SK-N-SH (cell line): ENCODE measurements around the gene EML5. TPM values are rescaled to one million over a fixed set of nuclear protein-coding genes. Genes with fewer than 3 reads are reported as not detected.

Source experiments
- CTCF ChIA-PET: fragments of 300-600, 350-600 bp; formaldehyde crosslinking; extraction: SDS; loops from one replicate; lab custom pipeline; 2021; lab: Yijun Ruan, JAX
- POLR2A ChIA-PET: fragments of 350-600 bp; sonication (Branson Sonifier 250); formaldehyde crosslinking; extraction: SDS; loops from one replicate; lab custom pipeline; 2020; ENCODE audit warnings: antibody characterized with exemption, inconsistent platforms; lab: Yijun Ruan, JAX
- DNase-seq: peaks from one replicate; pipeline ENCODE4 v3.0.0; 2012
- H2AFZ ChIP-seq: fragments of 200-600 bp; sonication (generic); 2 replicates; pipeline ENCODE4 v1.8.1; 2016; ENCODE audit warnings: antibody characterized with exemption, mild to moderate bottlenecking, low read depth
- H3F3A ChIP-seq: fragments of 200-600 bp; sonication (generic); replicated peaks from 2 replicates; pipeline ENCODE3; 2016; ENCODE audit warnings: antibody characterized with exemption, mild to moderate bottlenecking; ENCODE audit not compliant: insufficient read depth
- H3K27ac ChIP-seq, 2 experiments: fragments of 200-500 bp in 1 of 2; fragments of 200-600 bp in 1 of 2; sonication (Bioruptor generic) in 1 of 2; sonication (generic), shearing (Covaris generic) in 1 of 2; 2 replicates each; pipeline versions ENCODE4 v1.5.1 to v1.6.1; 2014 to 2016; ENCODE audit warnings: low read depth in 2 of 2, inconsistent platforms in 1 of 2, low read length in 1 of 2, mild to moderate bottlenecking in 1 of 2, mixed read lengths in 1 of 2
- H3K27me3 ChIP-seq: fragments of 200-600 bp; sonication (generic), shearing (Covaris generic); 2 replicates; pipeline ENCODE4 v1.6.1; 2016; ENCODE audit warnings: mixed run types; ENCODE audit not compliant: insufficient read depth
- H3K36me3 ChIP-seq, 2 experiments: fragments of 200-500 bp in 1 of 2; fragments of 200-600 bp in 1 of 2; sonication (Bioruptor generic) in 1 of 2; sonication (generic) in 1 of 2; replicated peaks in 1 of 2; 2 replicates each; pipeline versions ENCODE3 to v1.5.1; 2014 to 2016; ENCODE audit warnings: low read length in 1 of 2, mild to moderate bottlenecking in 1 of 2; ENCODE audit not compliant: insufficient read depth in 2 of 2, control insufficient read depth in 1 of 2
- H3K4me1 ChIP-seq, 2 experiments: fragments of 200-500 bp in 1 of 2; fragments of 200-600 bp in 1 of 2; sonication (Bioruptor generic) in 1 of 2; sonication (generic), shearing (Covaris generic) in 1 of 2; 2 replicates each; pipeline versions ENCODE4 v1.5.1 to v1.6.1; 2014 to 2016; ENCODE audit warnings: low read depth in 1 of 2, low read length in 1 of 2, mixed run types in 1 of 2; ENCODE audit not compliant: insufficient read depth in 2 of 2, control insufficient read depth in 1 of 2
- H3K4me2 ChIP-seq: fragments of 200-600 bp; sonication (generic), shearing (Covaris generic); 2 replicates; pipeline ENCODE4 v1.6.1; 2017; ENCODE audit warnings: mixed run types
- H3K4me3 ChIP-seq, 2 experiments: fragments of 200-500 bp in 1 of 2; fragments of 200-600 bp in 1 of 2; sonication (Bioruptor generic) in 1 of 2; sonication (generic), shearing (Covaris generic) in 1 of 2; 2 replicates each; pipeline versions ENCODE4 v1.5.1 to v1.8.1; 2014 to 2016; ENCODE audit warnings: low read depth in 2 of 2, inconsistent platforms in 1 of 2, low read length in 1 of 2, mild to moderate bottlenecking in 1 of 2, mixed read lengths in 1 of 2, moderate library complexity in 1 of 2
- H3K79me2 ChIP-seq: fragments of 200-600 bp; sonication (generic); 2 replicates; pipeline ENCODE4 v1.8.1; 2017; ENCODE audit warnings: mild to moderate bottlenecking; ENCODE audit not compliant: insufficient read depth
- H3K9ac ChIP-seq: fragments of 200-600 bp; sonication (generic); 2 replicates; pipeline ENCODE4 v1.6.1; 2017; ENCODE audit warnings: mixed run types
- H3K9me2 ChIP-seq: fragments of 200-600 bp; sonication (generic); 2 replicates; pipeline ENCODE4 v1.6.1; 2017; ENCODE audit warnings: mixed run types
- H3K9me3 ChIP-seq: fragments of 200-600 bp; sonication (generic); 2 replicates; pipeline ENCODE4 v1.6.1; 2017; ENCODE audit warnings: mixed run types, mild to moderate bottlenecking, moderate library complexity
- H4K20me1 ChIP-seq: fragments of 200-600 bp; sonication (generic); 2 replicates; pipeline ENCODE4 v1.6.1; 2017; ENCODE audit warnings: mild to moderate bottlenecking, mixed run types; ENCODE audit not compliant: insufficient read depth
- ELF1 ChIP-seq: IDR thresholded peaks from 2 replicates; pipeline ENCODE4 v1.4.0; 2012
- EP300 ChIP-seq, 2 experiments: IDR thresholded peaks; 2 replicates each; pipeline versions ENCODE4 v1.4.0 to v1.6.1; 2012; ENCODE audit warnings: borderline replicate concordance in 1 of 2, low read depth in 1 of 2, low read length in 1 of 2
- FOSL2 ChIP-seq: IDR thresholded peaks from 2 replicates; pipeline ENCODE4 v1.4.0; 2012; ENCODE audit warnings: low read depth, mild to moderate bottlenecking, moderate library complexity, borderline replicate concordance
- FOXM1 ChIP-seq: IDR thresholded peaks from 2 replicates; pipeline ENCODE4 v1.4.0; 2012; ENCODE audit warnings: low read depth, mild to moderate bottlenecking
- GABPA ChIP-seq: IDR thresholded peaks from 2 replicates; pipeline ENCODE4 v1.4.0; 2012; ENCODE audit warnings: low read depth, mild to moderate bottlenecking
- GATA2 ChIP-seq: sonication (generic); formaldehyde crosslinking; IDR thresholded peaks from 2 replicates; pipeline ENCODE4 v1.5.0; 2020; ENCODE audit warnings: mild to moderate bottlenecking, missing genetic modification reagents
- MEF2A ChIP-seq: IDR thresholded peaks from 2 replicates; pipeline ENCODE4 v1.4.0; 2012; ENCODE audit warnings: low read depth, borderline replicate concordance
- NRF1 ChIP-seq: IDR thresholded peaks from 2 replicates; pipeline ENCODE4 v1.6.1; 2012; ENCODE audit warnings: low read depth, mild to moderate bottlenecking, low read length
- RAD21 ChIP-seq: IDR thresholded peaks from 2 replicates; pipeline ENCODE4 v1.6.1; 2012; ENCODE audit warnings: mild to moderate bottlenecking, low read length
- RFX5 ChIP-seq: IDR thresholded peaks from 2 replicates; pipeline ENCODE4 v1.6.1; 2012; ENCODE audit warnings: mild to moderate bottlenecking, improper control_type of control experiment, low read length
- SIN3A ChIP-seq: IDR thresholded peaks from 2 replicates; pipeline ENCODE4 v1.6.1; 2012; ENCODE audit warnings: low read depth, mild to moderate bottlenecking, low read length, moderate library complexity, borderline replicate concordance
- TAF1 ChIP-seq: IDR thresholded peaks from 2 replicates; pipeline ENCODE4 v1.6.1; 2012; ENCODE audit warnings: low read depth, mild to moderate bottlenecking, low read length, moderate library complexity, borderline replicate concordance
- TCF12 ChIP-seq: IDR thresholded peaks from 2 replicates; pipeline ENCODE4 v1.4.0; 2012
- polyA plus RNA-seq, 3 experiments: library from polyadenylated mRNA; depleted of rRNA; stranded (reverse); fragments of >200 nt; gene quantifications; 2 replicates each; pipeline ENCODE4 v1.2.3, GENCODE V29; 2012
- TF ChIP-seq, protein P1 (sequence below): IDR thresholded peaks from 2 replicates; pipeline ENCODE4 v1.4.0; 2012; ENCODE audit warnings: low read depth, borderline replicate concordance
- TF ChIP-seq, protein P2 (sequence below): IDR thresholded peaks from 2 replicates; pipeline ENCODE4 v1.4.0; 2012; ENCODE audit warnings: low read depth, borderline replicate concordance
- TF ChIP-seq, protein P3 (sequence below): IDR thresholded peaks from 2 replicates; pipeline ENCODE4 v1.4.0; 2012; ENCODE audit warnings: low read depth
- TF ChIP-seq, protein P4 (sequence below): fragments of 200-600 bp; sonication (generic); IDR thresholded peaks from 2 replicates; pipeline ENCODE4 v1.6.1; 2017; ENCODE audit warnings: antibody characterized with exemption, mild to moderate bottlenecking, moderate library complexity

EML5 gene
- polyA plus RNA-seq, 1 of the 3 experiments (the other 2 are of a cell fraction), result 0.23 TPM

DNA sequence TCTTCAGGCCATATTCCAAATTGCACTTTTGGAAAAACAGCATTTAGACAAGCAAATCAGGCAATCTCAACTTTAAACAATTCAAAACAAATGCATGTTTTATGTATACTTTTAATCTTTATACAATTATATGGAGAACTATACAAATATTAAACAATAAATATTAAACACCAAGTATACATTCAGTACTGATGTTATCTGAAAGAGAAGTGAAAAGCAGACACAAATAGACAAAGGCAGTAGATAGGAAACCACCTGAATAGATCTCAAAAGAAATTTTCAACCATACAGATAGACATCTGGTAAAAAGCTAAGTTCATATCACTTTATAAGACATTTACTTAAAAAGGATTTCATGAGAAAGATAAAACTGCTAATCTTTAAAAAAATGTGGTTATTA lies 164.7 kb downstream of the EML5 start:
- H3K4me1 ChIP-seq, result no peaks in the 10 kb centered on the region
- peaks cover 0 to 10% of the 10 kb centered on the region in 2 experiments for H3K36me3 ChIP-seq
- H3F3A ChIP-seq, result no peaks in the 10 kb centered on the region
- H3K9me2 ChIP-seq, result no peaks in the 10 kb centered on the region
- TF ChIP-seq, protein P1, sequence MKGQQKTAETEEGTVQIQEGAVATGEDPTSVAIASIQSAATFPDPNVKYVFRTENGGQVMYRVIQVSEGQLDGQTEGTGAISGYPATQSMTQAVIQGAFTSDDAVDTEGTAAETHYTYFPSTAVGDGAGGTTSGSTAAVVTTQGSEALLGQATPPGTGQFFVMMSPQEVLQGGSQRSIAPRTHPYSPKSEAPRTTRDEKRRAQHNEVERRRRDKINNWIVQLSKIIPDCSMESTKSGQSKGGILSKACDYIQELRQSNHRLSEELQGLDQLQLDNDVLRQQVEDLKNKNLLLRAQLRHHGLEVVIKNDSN, result no peak
- TF ChIP-seq, protein P2, sequence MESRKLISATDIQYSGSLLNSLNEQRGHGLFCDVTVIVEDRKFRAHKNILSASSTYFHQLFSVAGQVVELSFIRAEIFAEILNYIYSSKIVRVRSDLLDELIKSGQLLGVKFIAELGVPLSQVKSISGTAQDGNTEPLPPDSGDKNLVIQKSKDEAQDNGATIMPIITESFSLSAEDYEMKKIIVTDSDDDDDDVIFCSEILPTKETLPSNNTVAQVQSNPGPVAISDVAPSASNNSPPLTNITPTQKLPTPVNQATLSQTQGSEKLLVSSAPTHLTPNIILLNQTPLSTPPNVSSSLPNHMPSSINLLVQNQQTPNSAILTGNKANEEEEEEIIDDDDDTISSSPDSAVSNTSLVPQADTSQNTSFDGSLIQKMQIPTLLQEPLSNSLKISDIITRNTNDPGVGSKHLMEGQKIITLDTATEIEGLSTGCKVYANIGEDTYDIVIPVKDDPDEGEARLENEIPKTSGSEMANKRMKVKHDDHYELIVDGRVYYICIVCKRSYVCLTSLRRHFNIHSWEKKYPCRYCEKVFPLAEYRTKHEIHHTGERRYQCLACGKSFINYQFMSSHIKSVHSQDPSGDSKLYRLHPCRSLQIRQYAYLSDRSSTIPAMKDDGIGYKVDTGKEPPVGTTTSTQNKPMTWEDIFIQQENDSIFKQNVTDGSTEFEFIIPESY, result no peak
- TF ChIP-seq SIN3A, result no peak
- no peak for TF ChIP-seq FOSL2
- TF ChIP-seq FOXM1, result no peak
- no peak for TF ChIP-seq TAF1
- TF ChIP-seq ELF1, result no peak
- TF ChIP-seq, protein P3, sequence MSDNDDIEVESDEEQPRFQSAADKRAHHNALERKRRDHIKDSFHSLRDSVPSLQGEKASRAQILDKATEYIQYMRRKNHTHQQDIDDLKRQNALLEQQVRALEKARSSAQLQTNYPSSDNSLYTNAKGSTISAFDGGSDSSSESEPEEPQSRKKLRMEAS, result no peak
- TF ChIP-seq RAD21, result no peak
- TF ChIP-seq, protein P4, sequence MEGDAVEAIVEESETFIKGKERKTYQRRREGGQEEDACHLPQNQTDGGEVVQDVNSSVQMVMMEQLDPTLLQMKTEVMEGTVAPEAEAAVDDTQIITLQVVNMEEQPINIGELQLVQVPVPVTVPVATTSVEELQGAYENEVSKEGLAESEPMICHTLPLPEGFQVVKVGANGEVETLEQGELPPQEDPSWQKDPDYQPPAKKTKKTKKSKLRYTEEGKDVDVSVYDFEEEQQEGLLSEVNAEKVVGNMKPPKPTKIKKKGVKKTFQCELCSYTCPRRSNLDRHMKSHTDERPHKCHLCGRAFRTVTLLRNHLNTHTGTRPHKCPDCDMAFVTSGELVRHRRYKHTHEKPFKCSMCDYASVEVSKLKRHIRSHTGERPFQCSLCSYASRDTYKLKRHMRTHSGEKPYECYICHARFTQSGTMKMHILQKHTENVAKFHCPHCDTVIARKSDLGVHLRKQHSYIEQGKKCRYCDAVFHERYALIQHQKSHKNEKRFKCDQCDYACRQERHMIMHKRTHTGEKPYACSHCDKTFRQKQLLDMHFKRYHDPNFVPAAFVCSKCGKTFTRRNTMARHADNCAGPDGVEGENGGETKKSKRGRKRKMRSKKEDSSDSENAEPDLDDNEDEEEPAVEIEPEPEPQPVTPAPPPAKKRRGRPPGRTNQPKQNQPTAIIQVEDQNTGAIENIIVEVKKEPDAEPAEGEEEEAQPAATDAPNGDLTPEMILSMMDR, result no peak
- no peak for TF ChIP-seq GATA2
- no peak for TF ChIP-seq NRF1
- TF ChIP-seq TCF12, result no peak
- TF ChIP-seq RFX5, result no peak
- TF ChIP-seq GABPA, result no peak
- TF ChIP-seq MEF2A, result no peak
- TF ChIP-seq EP300 (IDR thresholded peaks at IDR 0.05; ENCODE audit: borderline replicate concordance in 1 of 2, low read depth in 1 of 2, low read length in 1 of 2), result no peak
- TF ChIP-seq, all 33 proteins: peak for 0
- H3K27ac ChIP-seq, result no peak overlapping the region
- H3K9ac ChIP-seq, result no peak overlapping the region
- no peak overlapping the region for H3K4me3 ChIP-seq
- no peak overlapping the region for H2AFZ ChIP-seq
- CTCF ChIA-PET, result interaction anchor here (1.8 kb wide), 1 partner anchor 10 kb away, joined by 4 read pairs; no protein-coding TSS in a partner anchor
- POLR2A ChIA-PET, result no interaction called here
- no peaks in the 10 kb centered on the region for H3K27me3 ChIP-seq
- no peaks in the 10 kb centered on the region for H4K20me1 ChIP-seq
- no peaks in the 10 kb centered on the region for H3K79me2 ChIP-seq
- DNase-seq, result no peak
- no peak overlapping the region for H3K4me2 ChIP-seq
- no peaks in the 10 kb centered on the region for H3K9me3 ChIP-seq
